CD4-positive, alpha-beta T cell (primary cell): ENCODE results near the gene TGFBR2. TPM values are rescaled to one million over a fixed set of nuclear protein-coding genes. Genes with fewer than 3 reads are reported as not detected.

Experiments used
- ATAC-seq: fragments of 200-7000 bp; cut with Tn5 transposase; one replicate; pipeline ENCODE4 v1.10.0; 2022; ENCODE audit warnings: mild to moderate bottlenecking; ENCODE audit not compliant: poor library complexity
- CTCF ChIA-PET: fragments of 350-600 bp; sonication (Branson Sonifier 250); formaldehyde crosslinking; loops from one replicate; lab custom pipeline; 2021; ENCODE audit warnings: antibody characterized with exemption, inconsistent platforms; lab: Charles Lee
- POLR2A ChIA-PET: fragments of 350-600 bp; sonication (Branson Sonifier 250); formaldehyde crosslinking; loops from one replicate; lab custom pipeline; 2021; ENCODE audit warnings: antibody characterized with exemption, inconsistent platforms; lab: Charles Lee
- DNase-seq, 14 experiments: peaks; one replicate each; pipeline ENCODE4 v3.0.0-alpha.2; 2013 to 2020; ENCODE audit warnings: mixed read lengths in 2 of 14
- H3K27ac ChIP-seq, 2 donors: one replicate each; pipeline versions ENCODE4 v1.5.1 to v1.7.0; 2013; ENCODE audit warnings: low read length in 2 of 2, low read depth in 1 of 2, mild to moderate bottlenecking in 1 of 2
- H3K27me3 ChIP-seq, 2 experiments: 1 replicate in 1 of 2; 2 replicates in 1 of 2; pipeline versions ENCODE4 v1.6.1 to v1.7.0; 2013; ENCODE audit warnings: low read length in 2 of 2, control low read depth in 1 of 2, mild to moderate bottlenecking in 1 of 2, moderate library complexity in 1 of 2; ENCODE audit not compliant: insufficient read depth in 2 of 2, control insufficient read depth in 1 of 2
- H3K36me3 ChIP-seq: one replicate; pipeline ENCODE4 v1.6.1; 2013; ENCODE audit warnings: low read length, control low read depth; ENCODE audit not compliant: insufficient read depth
- H3K4me1 ChIP-seq: one replicate; pipeline ENCODE4 v1.6.1; 2013; ENCODE audit warnings: low read length, control low read depth; ENCODE audit not compliant: insufficient read depth
- H3K4me3 ChIP-seq: one replicate; pipeline ENCODE4 v1.5.1; 2013; ENCODE audit warnings: mild to moderate bottlenecking, low read length, moderate library complexity
- H3K9me3 ChIP-seq, 2 experiments: 1 replicate in 1 of 2; 2 replicates in 1 of 2; pipeline versions ENCODE4 v1.6.1 to v1.7.0; 2013; ENCODE audit warnings: low read length in 2 of 2, mild to moderate bottlenecking in 2 of 2, control low read depth in 1 of 2, moderate library complexity in 1 of 2; ENCODE audit not compliant: control insufficient read depth in 1 of 2, insufficient read depth in 1 of 2
- H3K27ac Mint-ChIP-seq: one replicate; pipeline ENCODE4 v1.8.0; 2020; ENCODE audit warnings: mixed read lengths
- H3K27me3 Mint-ChIP-seq: one replicate; pipeline ENCODE4 v1.8.0; 2021; ENCODE audit warnings: mixed read lengths
- H3K36me3 Mint-ChIP-seq: one replicate; pipeline ENCODE4 v1.8.0; 2021; ENCODE audit warnings: low read depth, mixed read lengths
- H3K4me1 Mint-ChIP-seq: one replicate; pipeline ENCODE4 v1.8.0; 2021; ENCODE audit warnings: low read depth, mixed read lengths
- H3K4me3 Mint-ChIP-seq: one replicate; pipeline ENCODE4 v1.8.0; 2020; ENCODE audit warnings: mild to moderate bottlenecking, mixed read lengths
- H3K9me3 Mint-ChIP-seq: one replicate; pipeline ENCODE4 v1.8.0; 2020; ENCODE audit warnings: mixed read lengths
- intact Hi-C, 2 experiments: fragments of 100-400 bp; cut with DNase I in 1 of 2; cut with micrococcal nuclease in 1 of 2; formaldehyde crosslinking; loops; one replicate each; pipeline versions ENCODE4 v1.15.1 to v1.9.0; 2023 to 2025; cut with DNase I, micrococcal nuclease
- total RNA-seq, 174 experiments: library from RNA in 2 of 174; stranded (reverse) in 2 of 174; gene quantifications; one replicate each; pipeline ENCODE4 v1.2.3 and lab custom pipeline; 2021 to 2026
- TF ChIP-seq, protein P1 (sequence below): fragments of 200-600 bp; IDR thresholded peaks from one replicate; pipeline ENCODE4 v1.8.0; 2022; ENCODE audit warnings: antibody characterized with exemption, mild to moderate bottlenecking

TGFBR2 gene
- total RNA-seq, 2 experiments from 2014 or later, result 203 to 205 TPM

DNA sequence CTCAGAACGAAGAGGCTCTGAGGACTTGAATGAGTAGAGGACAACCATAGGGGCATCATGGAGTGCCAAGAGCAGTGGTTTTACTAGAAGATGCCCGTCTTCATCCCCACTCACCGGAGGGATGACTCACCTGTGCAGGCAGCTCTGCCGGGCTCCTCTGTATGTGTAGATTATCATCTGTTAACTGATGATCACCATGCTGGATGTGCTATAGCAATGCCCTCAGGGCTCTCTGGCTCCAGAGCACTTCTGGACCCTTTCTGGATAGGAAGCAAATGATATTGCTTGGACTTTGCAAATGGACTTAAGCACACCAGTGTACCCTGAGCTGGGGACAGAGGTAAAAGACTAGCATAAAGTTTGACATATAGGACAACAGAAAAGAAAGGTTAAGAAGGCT lies 10.2 kb upstream of the TGFBR2 start:
- ATAC-seq (no peak), DNase-seq (no peak)
- no peaks in the 10 kb centered on the region for H3K9me3 Mint-ChIP-seq
- TF ChIP-seq, protein P1, sequence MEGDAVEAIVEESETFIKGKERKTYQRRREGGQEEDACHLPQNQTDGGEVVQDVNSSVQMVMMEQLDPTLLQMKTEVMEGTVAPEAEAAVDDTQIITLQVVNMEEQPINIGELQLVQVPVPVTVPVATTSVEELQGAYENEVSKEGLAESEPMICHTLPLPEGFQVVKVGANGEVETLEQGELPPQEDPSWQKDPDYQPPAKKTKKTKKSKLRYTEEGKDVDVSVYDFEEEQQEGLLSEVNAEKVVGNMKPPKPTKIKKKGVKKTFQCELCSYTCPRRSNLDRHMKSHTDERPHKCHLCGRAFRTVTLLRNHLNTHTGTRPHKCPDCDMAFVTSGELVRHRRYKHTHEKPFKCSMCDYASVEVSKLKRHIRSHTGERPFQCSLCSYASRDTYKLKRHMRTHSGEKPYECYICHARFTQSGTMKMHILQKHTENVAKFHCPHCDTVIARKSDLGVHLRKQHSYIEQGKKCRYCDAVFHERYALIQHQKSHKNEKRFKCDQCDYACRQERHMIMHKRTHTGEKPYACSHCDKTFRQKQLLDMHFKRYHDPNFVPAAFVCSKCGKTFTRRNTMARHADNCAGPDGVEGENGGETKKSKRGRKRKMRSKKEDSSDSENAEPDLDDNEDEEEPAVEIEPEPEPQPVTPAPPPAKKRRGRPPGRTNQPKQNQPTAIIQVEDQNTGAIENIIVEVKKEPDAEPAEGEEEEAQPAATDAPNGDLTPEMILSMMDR, result no peak
- H3K4me1 Mint-ChIP-seq, result peaks cover 35% of the 10 kb centered on the region
- Histone ChIP-seq H3K4me3 (no peak overlapping the region), H3K27me3 (no peaks in the 10 kb centered on the region), H3K9me3 (peaks cover 0 to 4% of the 10 kb centered on the region in 2 experiments), H3K27ac (no peak overlapping the region), H3K36me3 (no peaks in the 10 kb centered on the region), H3K4me1 (peaks cover 4% of the 10 kb centered on the region)
- H3K36me3 Mint-ChIP-seq, result no peaks in the 10 kb centered on the region
- CTCF ChIA-PET, result no interaction called here
- H3K27ac Mint-ChIP-seq, result no peak overlapping the region
- no peak overlapping the region for H3K4me3 Mint-ChIP-seq
- no peaks in the 10 kb centered on the region for H3K27me3 Mint-ChIP-seq
- POLR2A ChIA-PET, result no interaction called here
- intact Hi-C loops, result loop anchor here in 1 of 2 experiments (5.0 kb wide), 1 partner anchor 484 kb away; no protein-coding TSS in a partner anchor

DNA sequence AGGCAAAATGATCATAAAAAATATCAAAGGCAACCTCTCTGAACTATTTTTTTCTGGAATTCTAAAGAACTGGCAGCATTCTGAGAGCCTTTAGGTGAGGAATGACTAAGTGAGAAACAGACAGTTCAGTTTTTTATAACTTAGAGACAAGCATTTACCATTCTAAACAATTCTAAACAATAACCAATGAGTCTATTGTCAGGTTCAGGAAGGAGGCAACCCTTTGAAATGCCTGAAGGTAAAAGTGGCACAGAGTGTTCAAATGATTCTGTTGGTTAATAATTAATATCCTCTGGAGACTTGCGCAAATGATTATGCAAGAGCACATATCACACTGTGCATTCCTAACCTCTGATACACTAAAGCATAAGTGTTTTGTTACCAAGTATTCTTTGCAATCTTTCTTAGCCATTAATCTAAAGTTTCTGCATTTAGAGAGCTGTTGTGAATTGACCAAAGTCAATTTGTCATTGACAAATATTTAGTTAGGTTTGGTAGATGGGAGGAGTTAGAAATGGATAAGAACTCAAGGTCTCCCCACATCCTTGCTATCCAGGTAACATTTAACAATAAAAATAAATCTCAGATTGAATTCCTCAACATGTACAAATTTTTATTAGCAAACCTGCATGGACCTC lies 9.2 kb upstream of the TGFBR2 start:
- ChIA-PET POLR2A (interaction anchor here (1.1 kb wide), 1 partner anchor 9 kb away, joined by 4 read pairs; the partner anchor contains the start of gene TGFBR2), CTCF (no interaction called here)
- H3K4me1 Mint-ChIP-seq, result peaks cover 41% of the 10 kb centered on the region
- no peaks in the 10 kb centered on the region for H3K27me3 Mint-ChIP-seq
- H3K9me3 Mint-ChIP-seq, result no peaks in the 10 kb centered on the region
- Histone ChIP-seq H3K4me3 (no peak overlapping the region), H3K27ac (no peak overlapping the region), H3K36me3 (no peaks in the 10 kb centered on the region), H3K4me1 (peaks cover 4% of the 10 kb centered on the region), H3K27me3 (no peaks in the 10 kb centered on the region), H3K9me3 (no peaks in the 10 kb centered on the region)
- no peaks in the 10 kb centered on the region for H3K36me3 Mint-ChIP-seq
- H3K4me3 Mint-ChIP-seq, result no peak overlapping the region
- ATAC-seq, result no peak
- TF ChIP-seq, protein P1, result no peak
- no peak for DNase-seq
- no peak overlapping the region for H3K27ac Mint-ChIP-seq
- intact Hi-C loops, result loop anchor here in 1 of 2 experiments (5.0 kb wide), 1 partner anchor 485 kb away; no protein-coding TSS in a partner anchor

DNA sequence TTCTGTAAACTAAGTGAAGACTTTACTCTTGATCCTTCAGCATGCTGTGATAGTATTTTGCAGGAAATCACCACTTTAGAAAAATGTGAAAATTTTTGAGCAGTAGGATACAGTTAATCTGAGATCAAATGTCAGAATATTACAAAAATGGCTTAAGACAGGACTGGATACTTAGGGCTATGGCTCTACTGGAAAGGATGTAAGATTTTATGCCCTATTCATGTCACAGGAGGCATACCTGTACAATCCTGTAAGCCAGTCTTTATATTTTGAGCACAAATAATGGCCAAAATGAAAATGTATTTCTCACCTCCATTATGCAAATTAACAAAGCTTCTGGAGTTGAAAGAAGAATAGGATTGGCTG lies 8.6 kb upstream of the TGFBR2 start:
- peaks cover 4% of the 10 kb centered on the region for H3K4me1 ChIP-seq
- ATAC-seq, result no peak
- ChIA-PET CTCF (no interaction called here), POLR2A (interaction anchor here (1.1 kb wide), 1 partner anchor 9 kb away, joined by 4 read pairs; the partner anchor contains the start of gene TGFBR2)
- Mint-ChIP-seq H3K36me3 (no peaks in the 10 kb centered on the region), H3K4me1 (peaks cover 46% of the 10 kb centered on the region), H3K9me3 (no peaks in the 10 kb centered on the region), H3K27me3 (no peaks in the 10 kb centered on the region), H3K27ac (no peak overlapping the region), H3K4me3 (no peak overlapping the region)
- no peak overlapping the region for H3K4me3 ChIP-seq
- no peaks in the 10 kb centered on the region for H3K36me3 ChIP-seq
- intact Hi-C loops, result loop anchor here in 1 of 2 experiments (5.0 kb wide), 1 partner anchor 485 kb away; no protein-coding TSS in a partner anchor
- H3K9me3 ChIP-seq, result no peaks in the 10 kb centered on the region
- DNase-seq, result no peak
- H3K27ac ChIP-seq, result no peak overlapping the region
- TF ChIP-seq, protein P1, result no peak
- no peaks in the 10 kb centered on the region for H3K27me3 ChIP-seq
